GM12874 (cell line): Measurements from ENCODE around the gene CDH1.

Source experiments
- CTCF ChIP-seq: IDR thresholded peaks from 2 replicates; pipeline ENCODE4 v1.5.1; 2011; ENCODE audit warnings: low read depth, mild to moderate bottlenecking, control low read depth, low read length, moderate library complexity; ENCODE audit not compliant: insufficient read depth

CDH1 gene

GRCh38 chr16:68776821-68777485 is 39.9 kb downstream of the CDH1 start:
- TF ChIP-seq CTCF: no peak

DNA sequence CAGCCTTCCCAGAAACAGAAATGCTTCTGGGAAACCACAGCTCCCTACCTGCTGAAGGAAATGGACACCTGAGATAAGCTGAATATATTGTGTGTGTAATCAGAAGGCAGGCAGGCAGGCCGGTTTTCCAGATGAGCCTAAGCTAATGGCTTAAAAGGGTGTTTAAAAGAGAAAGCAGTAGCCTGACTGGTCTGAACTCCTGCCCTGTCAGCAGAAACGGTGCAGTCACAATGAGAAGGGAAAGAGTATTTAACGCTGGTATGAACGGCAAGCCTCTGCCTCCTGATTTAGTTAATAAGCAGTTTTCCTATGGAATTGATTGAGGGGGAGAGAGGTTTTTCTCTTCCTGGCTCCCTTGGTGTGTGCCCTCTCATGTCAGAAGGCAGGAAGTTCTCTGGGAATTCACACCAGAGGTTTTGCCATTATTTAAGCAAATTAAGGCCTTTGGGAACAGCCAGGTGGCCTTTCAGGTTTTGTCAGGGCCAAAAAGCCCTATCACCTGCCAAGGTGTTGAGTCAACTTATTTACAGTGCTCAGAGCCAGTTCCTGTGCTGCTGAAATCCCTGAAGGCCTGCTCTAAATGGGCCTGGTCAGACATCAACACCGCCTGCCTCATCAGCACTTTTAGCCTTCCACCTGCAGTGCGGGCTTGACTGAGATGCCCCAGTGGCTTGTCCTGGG is 41.6 kb downstream of the CDH1 start:
- TF ChIP-seq CTCF: no peak

- TF ChIP-seq CTCF: no peak
These were observed 42.8 kb downstream of the CDH1 start for GRCh38 chr16:68779891-68780290.

DNA sequence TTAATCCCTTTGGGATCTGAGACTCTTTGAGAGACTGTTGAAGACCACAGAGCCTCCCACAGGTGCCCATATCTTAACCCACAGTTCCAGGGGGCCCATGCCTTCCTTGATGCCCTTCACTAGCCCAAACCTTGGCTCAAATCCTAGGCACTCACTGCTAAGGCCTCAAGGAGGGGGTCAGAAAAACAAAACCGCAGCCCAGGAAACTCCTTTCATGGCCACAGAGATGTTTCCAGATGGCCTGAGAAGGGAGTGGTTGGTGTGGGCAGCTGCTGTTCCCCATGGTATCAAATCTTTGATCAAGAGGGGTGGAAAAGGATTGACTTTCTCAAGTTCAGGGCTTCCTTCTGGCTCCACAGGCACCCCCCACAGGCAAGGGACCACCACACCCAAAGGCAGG is 44.7 kb downstream of the CDH1 start:
- TF ChIP-seq CTCF: no peak

DNA sequence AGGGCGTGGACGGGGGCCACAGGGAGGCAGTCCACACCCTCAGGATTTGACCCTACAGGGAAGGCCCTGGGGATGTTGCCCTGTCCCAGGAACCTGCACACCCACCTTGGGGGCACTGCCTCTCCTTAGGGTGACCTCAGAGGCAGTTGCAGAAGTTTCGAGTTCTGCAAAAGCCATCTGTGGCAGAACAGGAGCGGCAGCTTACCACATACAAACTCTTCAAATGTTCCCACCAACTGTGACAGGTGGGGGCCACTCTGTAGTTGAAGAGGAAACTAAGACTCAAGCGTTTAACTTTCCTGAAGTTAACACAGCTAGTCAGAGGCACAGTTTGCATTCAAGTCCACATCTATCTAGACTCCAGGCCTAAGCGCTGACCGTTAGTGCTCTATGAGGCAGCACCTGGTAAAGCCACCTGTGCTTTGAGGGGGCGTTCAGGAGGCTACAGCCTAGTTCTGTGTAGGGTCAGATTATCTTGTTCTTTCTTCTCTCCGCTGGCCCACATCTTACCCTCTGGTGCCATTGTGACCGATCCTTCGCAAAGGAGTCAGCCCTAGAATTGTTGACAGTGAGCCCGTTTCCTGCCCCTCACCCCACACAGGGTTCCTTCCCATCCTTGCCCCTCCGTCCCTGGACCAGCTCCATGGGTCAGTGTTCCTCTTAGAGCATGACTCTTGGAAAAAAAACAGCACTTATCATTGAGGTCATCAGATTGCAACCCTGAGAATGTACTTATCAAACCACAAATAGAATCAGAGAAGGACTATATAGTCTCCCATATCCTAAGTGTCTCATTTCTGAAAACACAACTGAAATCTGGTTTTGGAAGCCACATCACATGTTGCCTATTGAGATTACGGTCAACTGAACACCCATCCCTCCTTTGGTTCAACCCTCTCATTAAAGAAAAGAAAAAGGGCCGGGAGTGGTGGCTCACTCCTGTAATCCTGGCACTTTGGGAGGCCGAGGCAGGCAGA is 45.4 kb downstream of the CDH1 start:
- no peak for TF ChIP-seq CTCF

- no peak for TF ChIP-seq CTCF
These were observed 47.1 kb downstream of the CDH1 start for GRCh38 chr16:68784226-68784625.

- TF ChIP-seq CTCF: no peak
These were observed 47.6 kb downstream of the CDH1 start for GRCh38 chr16:68784721-68785120.
